ENCODE data around the gene TP53.
A peak's percentile ranks its signal among the peaks of the same experiment; 100 is the strongest.
"Not testable (repeated sequence)": the region's sequence is repeated elsewhere in the genome, so short reads cannot be mapped to it uniquely, and the experiment has no call there.

TP53 gene

GRCh38 chr17:7673239-7673638 is 14.1 kb downstream of the TP53 start:
- no peak for DNase-seq

GRCh38 chr17:7668482-7668881 is 18.8 kb downstream of the TP53 start:
- DNase-seq = no peak

- DNase-seq = no peak
Measured at GRCh38 chr17:7667656-7668406, 19.5 kb downstream of the TP53 start.

- DNase-seq = no peak
Measured at GRCh38 chr17:7656958-7657609, 30.2 kb downstream of the TP53 start.

GRCh38 chr17:7655541-7655840 is 31.8 kb downstream of the TP53 start:
- DNase-seq = no peak

GRCh38 chr17:7654832-7655540 is 32.3 kb downstream of the TP53 start:
- peak; percentile 41 for DNase-seq

GRCh38 chr17:7652388-7653356 is 34.6 kb downstream of the TP53 start:
- no peak for DNase-seq

- no peak for DNase-seq
Measured at GRCh38 chr17:7651665-7652387, 35.5 kb downstream of the TP53 start.

GRCh38 chr17:7651097-7651664 is 36.1 kb downstream of the TP53 start:
- DNase-seq = no peak

GRCh38 chr17:7650509-7651096 is 36.7 kb downstream of the TP53 start, which contains the start of gene ATP1B2:
ATP1B2 (plus strand) TSS chr17:7650926; CDS start chr17:7651519, 593 bp downstream.
- peak; percentile 32 for DNase-seq

GRCh38 chr17:7647018-7647417 is 40.3 kb downstream of the TP53 start:
- DNase-seq = no peak

GRCh38 chr17:7646457-7646856 is 40.8 kb downstream of the TP53 start:
- DNase-seq = no peak

- no peak for DNase-seq
Measured at GRCh38 chr17:7644775-7645174, 42.5 kb downstream of the TP53 start.

GRCh38 chr17:7641635-7642034 is 45.7 kb downstream of the TP53 start:
- DNase-seq = not testable (repeated sequence)

- no peak for DNase-seq
Measured at GRCh38 chr17:7640783-7641182, 46.5 kb downstream of the TP53 start.

GRCh38 chr17:7636163-7636562 is 51.1 kb downstream of the TP53 start:
- no peak for DNase-seq

GRCh38 chr17:7634384-7634783 is 52.9 kb downstream of the TP53 start:
- DNase-seq = peak; percentile 48

GRCh38 chr17:7633093-7633492 is 54.2 kb downstream of the TP53 start:
- no peak for DNase-seq

GRCh38 chr17:7632492-7632894 is 54.8 kb downstream of the TP53 start:
- DNase-seq = peak; percentile 40

GRCh38 chr17:7631398-7632380 is 55.6 kb downstream of the TP53 start:
- DNase-seq = no peak
